H1 (cell line): ENCODE data around the gene CALY. TPM values are rescaled to one million over a fixed set of nuclear protein-coding genes. Genes with fewer than 3 reads are reported as not detected.

Experiments used
- NANOG ChIP-seq: IDR thresholded peaks from 2 replicates; pipeline ENCODE4 v1.6.1; 2011; ENCODE audit warnings: low read length, low read depth, mild to moderate bottlenecking, inconsistent platforms; ENCODE audit not compliant: insufficient read depth, poor library complexity, severe bottlenecking
- USF2 ChIP-seq: IDR thresholded peaks from 2 replicates; pipeline ENCODE4 v1.6.1; 2011; ENCODE audit warnings: low read length, improper control_type of control experiment
- polyA plus RNA-seq, 7 experiments: library from polyadenylated mRNA; depleted of rRNA in 3 of 7; stranded (reverse) in 5 of 7; unstranded in 2 of 7; fragments of >200 nt in 5 of 7; fragments of 200-250 nt in 2 of 7; gene quantifications; 1 replicate in 5 of 7; 2 replicates in 1 of 7; 4 replicates in 1 of 7; pipeline versions ENCODE4 v1.2.1 to v1.2.3, GENCODE V29; 2011 to 2013; ENCODE audit warnings: missing spikeins in 2 of 7, mixed read lengths in 2 of 7
- total RNA-seq: library from RNA; stranded (reverse); fragmentation: NEBNext Ultra II Directional; extraction: Animal tissue kit (Norgen Biotek cat#: 25700); gene quantifications from 2 replicates; pipeline ENCODE4 v1.2.1, GENCODE V29; 2021

The CALY gene
- total and polyA plus RNA-seq, 2 of the 8 experiments (the other 6 are each of a cell fraction or from before 2014, with no cell fraction given): 1.3 to 1.5 TPM

- no peak for TF ChIP-seq USF2
- TF ChIP-seq NANOG: no peak
Measured at GRCh38 chr10:133372507-133372906, 35.8 kb upstream of the CALY start (continued).
